Activated effector memory CD4-positive, alpha-beta T cell treated with anti-CD3 and anti-CD28 coated beads, Interleukin-2, amount 50 U/mL, for 16 hours (primary cell): ENCODE data around the gene CFAP43.
A peak's percentile ranks its signal among the peaks of the same experiment; 100 is the strongest.

Experiments used
- DNase-seq: peaks from one replicate; pipeline ENCODE4 v3.0.0-alpha.2; 2020

Gene CFAP43

GRCh38 chr10:104123397-104123796, 108.8 kb downstream of the CFAP43 start:
- DNase-seq = no peak

GRCh38 chr10:104122225-104123107, 109.7 kb downstream of the CFAP43 start:
- DNase-seq = no peak

DNA sequence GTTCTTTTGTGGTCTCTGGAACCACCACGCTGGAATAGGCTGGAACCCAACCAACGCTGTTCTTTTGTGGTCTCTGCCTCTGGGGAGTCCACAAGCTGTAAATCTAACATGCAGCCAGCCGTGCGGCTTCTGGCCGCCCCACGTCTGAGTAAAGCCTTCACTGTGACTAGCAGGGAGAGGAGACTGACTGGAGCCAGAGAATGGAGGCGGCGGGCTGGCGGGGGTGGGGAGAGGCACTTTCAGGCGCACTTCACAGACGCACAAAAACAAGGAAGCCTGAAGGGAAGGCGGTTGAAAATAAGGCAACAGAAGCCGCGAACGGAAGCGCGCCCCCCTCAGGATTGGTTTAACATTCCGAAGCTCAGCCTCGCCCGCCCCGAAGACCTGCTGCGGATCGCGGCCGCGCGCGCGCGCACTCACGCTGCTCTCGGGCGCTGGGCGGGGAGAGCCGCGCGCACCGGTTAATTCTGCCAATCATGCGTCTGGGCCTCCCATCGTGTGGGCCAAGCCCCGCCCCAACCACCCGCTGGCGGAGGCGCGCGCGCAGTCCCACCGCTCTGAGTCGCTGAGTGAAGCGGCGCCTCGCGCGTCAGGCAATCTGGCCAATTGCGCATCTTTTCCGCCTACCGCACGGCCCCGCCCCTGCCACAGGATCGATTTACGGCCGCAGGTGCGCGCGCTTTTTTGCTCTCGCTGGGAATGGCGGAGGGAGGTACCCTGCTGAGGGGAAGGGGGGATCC, 110.5 kb downstream of the CFAP43 start, which contains the start of gene SFR1:
SFR1 (plus strand) TSS at position 687 of the 740 bp plus-strand sequence; CDS start at position 700, 13 bp downstream.
- peak; percentile 100 for DNase-seq

DNA sequence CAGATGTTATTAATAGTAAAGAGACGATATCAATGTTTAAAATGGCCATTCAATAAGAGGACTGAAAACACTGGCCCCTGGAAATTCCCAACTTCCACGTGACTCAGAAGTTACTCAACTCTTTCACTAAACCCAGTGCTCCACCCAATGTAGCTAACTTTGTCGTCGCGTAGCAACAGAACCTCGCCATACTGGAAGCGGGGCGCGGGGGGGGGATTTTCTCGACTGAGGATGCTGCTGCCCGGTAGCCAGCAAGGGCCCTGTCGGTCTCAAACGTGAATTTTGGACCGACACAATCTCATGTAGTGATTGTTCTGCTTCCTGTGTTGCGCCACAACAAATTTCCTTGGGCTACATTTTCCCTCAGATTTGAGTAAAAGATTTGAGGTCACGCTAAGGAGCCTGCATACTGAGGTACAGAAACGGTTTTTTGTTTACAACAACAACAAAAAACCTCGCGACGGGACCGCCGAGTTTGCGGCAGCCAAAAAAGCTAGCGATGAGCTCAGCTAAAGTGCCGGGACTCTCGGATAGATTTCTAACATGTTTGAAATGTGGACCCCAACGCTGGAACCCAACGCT, 111.2 kb downstream of the CFAP43 start:
- peak; percentile 94 for DNase-seq

- DNase-seq = no peak
These were observed 111.7 kb downstream of the CFAP43 start for GRCh38 chr10:104120512-104120902.

GRCh38 chr10:104119996-104120395, 112.2 kb downstream of the CFAP43 start:
- DNase-seq = no peak

- no peak for DNase-seq
These were observed 114.3 kb downstream of the CFAP43 start for GRCh38 chr10:104117839-104118323.

GRCh38 chr10:104113376-104113956, 118.7 kb downstream of the CFAP43 start:
- DNase-seq = no peak

DNA sequence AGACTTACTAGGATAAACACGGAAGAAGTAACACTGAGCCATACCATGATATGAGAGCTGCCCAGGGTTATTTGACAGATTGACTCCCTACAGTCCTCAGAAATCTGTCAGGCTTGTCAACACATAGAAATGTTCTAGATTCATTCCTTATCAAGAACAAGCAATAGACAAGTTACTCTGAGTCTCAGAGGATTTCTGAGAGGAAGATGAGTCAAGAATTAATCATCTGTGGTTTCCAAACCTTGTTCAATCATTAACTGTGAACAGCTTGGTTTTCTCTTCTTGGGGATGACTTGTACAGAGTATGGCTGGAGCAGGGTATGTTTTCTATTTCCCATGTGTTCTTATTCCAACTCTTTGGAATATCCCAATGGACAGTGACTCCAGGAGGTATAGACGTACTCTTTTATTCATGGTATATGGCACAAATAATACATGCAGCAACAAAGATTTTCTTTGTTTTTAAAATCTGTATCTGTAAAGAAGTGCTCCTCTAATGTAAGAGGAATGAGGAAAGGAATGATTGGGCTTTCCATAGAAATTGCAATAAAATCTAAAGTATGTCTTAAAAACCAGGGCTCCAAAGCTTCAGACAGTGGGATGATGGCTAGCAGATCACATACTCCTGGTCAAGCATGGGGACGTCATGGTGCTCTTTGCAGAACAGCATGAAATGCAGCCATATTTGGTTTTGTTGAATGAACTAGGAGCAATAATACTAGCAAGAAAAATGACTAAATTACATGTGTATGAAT, 122.1 kb downstream of the CFAP43 start:
- DNase-seq = no peak

GRCh38 chr10:104104926-104105325, 127.2 kb downstream of the CFAP43 start:
- no peak for DNase-seq

GRCh38 chr10:104104418-104104817, 127.7 kb downstream of the CFAP43 start:
- DNase-seq = no peak

GRCh38 chr10:104103956-104104355, 128.2 kb downstream of the CFAP43 start:
- no peak for DNase-seq

GRCh38 chr10:104101902-104102301, 130.3 kb downstream of the CFAP43 start:
- no peak for DNase-seq

DNA sequence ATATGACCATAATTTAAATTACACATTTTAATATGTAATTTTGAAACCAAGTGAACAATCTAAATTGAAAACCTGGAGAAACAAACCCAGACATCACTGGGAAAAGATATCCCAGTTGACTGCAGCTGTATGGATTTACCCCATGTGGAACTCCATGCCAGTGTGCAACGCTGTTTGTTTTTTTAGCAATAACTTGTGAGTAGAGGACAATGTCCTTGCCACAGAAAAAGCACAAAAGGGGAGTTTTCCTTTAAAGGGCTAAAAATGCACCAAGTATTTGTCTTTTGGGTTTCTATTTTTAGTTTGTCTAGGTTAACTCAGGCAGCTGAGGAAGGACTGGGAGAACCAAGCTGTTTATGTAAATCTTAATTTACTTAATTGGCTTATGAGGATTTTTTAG, 131.4 kb downstream of the CFAP43 start:
- DNase-seq = no peak

DNA sequence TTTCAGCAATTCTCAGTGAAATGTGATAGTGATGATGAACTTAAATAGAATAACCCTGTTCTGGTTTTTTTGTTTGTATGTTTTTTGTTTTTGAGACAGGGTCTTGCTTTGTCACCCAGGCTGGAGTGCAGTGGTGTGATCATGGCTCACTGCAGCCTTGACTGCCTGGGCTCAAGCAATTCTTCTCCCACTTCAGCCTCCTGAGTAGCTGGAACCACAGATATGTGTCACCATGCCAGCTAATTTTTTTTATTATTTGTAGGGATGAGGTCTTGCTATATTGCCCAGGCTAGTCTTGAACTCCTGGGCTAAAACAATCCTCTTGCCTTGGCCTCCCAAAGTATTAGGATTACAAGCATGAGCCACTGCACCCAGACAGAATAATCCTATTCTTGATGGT, 132.2 kb downstream of the CFAP43 start:
- no peak for DNase-seq

GRCh38 chr10:104099269-104099668, 132.9 kb downstream of the CFAP43 start:
- no peak for DNase-seq

DNA sequence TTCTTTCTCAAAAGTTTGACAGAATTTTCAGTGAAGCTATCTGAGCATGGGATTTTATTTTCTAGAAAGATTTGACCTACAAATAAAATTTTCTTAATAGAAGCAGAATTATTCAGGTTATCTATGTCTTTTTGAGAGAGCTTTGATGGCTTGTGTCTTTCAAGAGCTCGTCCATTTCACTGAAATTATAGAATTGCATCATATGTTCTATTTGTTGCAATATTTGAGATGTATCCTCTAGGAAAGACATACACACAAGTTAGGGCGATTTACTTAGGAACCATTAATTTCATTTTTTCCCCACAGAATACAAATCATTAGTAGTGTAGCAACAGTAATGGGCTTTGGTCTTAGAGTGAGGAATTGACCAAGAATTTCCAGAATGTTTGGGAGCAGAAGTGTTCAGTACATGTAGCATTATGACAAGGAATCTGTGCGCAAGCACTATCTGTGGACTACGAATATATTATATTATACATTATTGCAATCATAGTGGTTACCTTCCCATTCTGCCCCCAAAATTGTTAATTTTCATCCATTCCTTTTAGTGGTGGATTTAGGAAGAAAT, 133.7 kb downstream of the CFAP43 start:
- no peak for DNase-seq

DNA sequence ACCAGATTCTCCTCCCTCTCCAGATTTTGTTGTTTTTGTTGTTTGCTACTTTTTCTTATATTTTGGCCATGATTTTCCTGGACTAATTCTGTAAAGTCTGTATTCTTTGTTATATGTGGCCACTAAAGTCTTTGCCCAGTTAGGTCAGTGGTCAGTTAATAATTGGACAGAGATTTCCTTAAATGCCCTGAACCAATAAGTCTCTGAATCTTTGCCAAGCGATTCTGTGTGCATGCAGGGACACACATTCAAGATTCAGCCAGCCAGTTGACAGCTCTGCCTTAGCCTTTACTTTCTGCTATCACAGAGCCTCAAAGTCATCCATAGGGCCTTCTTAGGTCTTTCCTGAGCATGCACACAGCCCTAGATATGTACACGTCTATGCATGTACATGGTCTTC, 135.5 kb downstream of the CFAP43 start:
- no peak for DNase-seq

DNA sequence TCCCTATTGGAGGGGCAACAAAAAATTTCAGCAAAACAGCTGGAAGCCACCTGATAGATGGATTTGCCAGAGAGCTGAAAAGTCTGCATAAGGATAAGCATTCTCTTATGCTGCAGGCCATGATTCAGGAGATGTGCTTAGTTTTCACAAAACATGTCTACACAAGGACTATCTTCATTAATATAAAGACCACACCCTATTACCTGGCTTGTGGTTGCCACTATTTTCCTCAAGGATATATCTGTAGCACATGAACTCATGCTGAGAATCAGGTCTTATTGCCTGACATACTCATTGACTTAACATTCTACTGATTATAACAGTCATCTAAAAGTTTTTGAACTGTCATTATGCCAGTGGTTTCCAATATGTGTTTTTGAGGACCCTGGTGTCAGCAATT, 139.4 kb downstream of the CFAP43 start:
- DNase-seq = no peak

GRCh38 chr10:104090611-104091010, 141.6 kb downstream of the CFAP43 start:
- no peak for DNase-seq

DNA sequence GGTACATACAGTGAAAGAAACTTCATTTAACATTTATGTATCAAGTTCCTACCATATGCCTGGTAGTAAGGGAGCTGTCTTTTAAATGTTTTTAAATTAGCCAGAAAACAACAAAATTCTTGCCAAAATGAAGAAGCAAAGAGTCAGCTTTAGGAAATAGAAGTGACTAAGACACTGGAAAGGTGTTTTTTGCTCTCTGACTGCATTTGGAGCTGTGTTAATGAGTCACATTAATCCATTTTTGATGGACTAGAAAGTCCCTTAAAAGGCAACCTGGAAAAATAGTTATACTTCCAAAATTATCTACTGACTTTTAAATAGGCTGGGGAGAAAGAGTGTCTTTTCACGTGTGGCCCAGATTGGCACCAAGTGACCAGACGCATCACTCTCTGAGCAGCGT, 142.5 kb downstream of the CFAP43 start:
- DNase-seq = no peak

- no peak for DNase-seq
These were observed 143.9 kb downstream of the CFAP43 start for GRCh38 chr10:104088239-104088638.
